Skin epidermis (tissue), 12 donors: Measurements from ENCODE around the gene DCDC2C.

Experiments
- H3K27ac ChIP-seq, 21 experiments: fragments of 200-600 bp; sonication (generic) in 11 of 21; one replicate each; pipeline ENCODE4 v1.5.0; 2020; ENCODE audit warnings: mild to moderate bottlenecking in 3 of 21, inconsistent platforms in 2 of 21, moderate library complexity in 2 of 21
- H3K4me3 ChIP-seq, 7 experiments: fragments of 200-600 bp; sonication (generic) in 2 of 7; one replicate each; pipeline ENCODE4 v1.5.0; 2020; ENCODE audit warnings: inconsistent platforms in 2 of 7, mild to moderate bottlenecking in 2 of 7, moderate library complexity in 1 of 7

The DCDC2C gene

GRCh38 chr2:3867469-3867868, 164.1 kb downstream of the DCDC2C start:
- no peak overlapping the region for H3K27ac ChIP-seq
- H3K4me3 ChIP-seq: no peak overlapping the region

- Histone ChIP-seq H3K4me3 (no peak overlapping the region), H3K27ac (no peak overlapping the region)
Observed at GRCh38 chr2:3868012-3868805, 164.8 kb downstream of the DCDC2C start.

- Histone ChIP-seq H3K4me3 (no peak overlapping the region), H3K27ac (no peak overlapping the region)
Observed at GRCh38 chr2:3870222-3870621, 166.8 kb downstream of the DCDC2C start.

- H3K4me3 ChIP-seq: no peak overlapping the region
- H3K27ac ChIP-seq: no peak overlapping the region
Observed at GRCh38 chr2:3871002-3871401, 167.6 kb downstream of the DCDC2C start.

GRCh38 chr2:3872451-3872850, 169.1 kb downstream of the DCDC2C start:
- H3K27ac ChIP-seq: no peak overlapping the region
- H3K4me3 ChIP-seq: no peak overlapping the region

GRCh38 chr2:3873899-3874298, 170.5 kb downstream of the DCDC2C start:
- Histone ChIP-seq H3K27ac (no peak overlapping the region), H3K4me3 (no peak overlapping the region)

GRCh38 chr2:3876221-3876620, 172.8 kb downstream of the DCDC2C start:
- no peak overlapping the region for H3K27ac ChIP-seq
- no peak overlapping the region for H3K4me3 ChIP-seq

GRCh38 chr2:3876685-3877084, 173.3 kb downstream of the DCDC2C start:
- H3K4me3 ChIP-seq: no peak overlapping the region
- no peak overlapping the region for H3K27ac ChIP-seq

GRCh38 chr2:3885629-3886628, 182.6 kb downstream of the DCDC2C start:
- H3K27ac ChIP-seq: no peak overlapping the region
- H3K4me3 ChIP-seq: no peak overlapping the region

- no peak overlapping the region for H3K27ac ChIP-seq
- H3K4me3 ChIP-seq: no peak overlapping the region
Observed at GRCh38 chr2:3895021-3895420, 191.6 kb downstream of the DCDC2C start.
